ENCODE measurements around the gene METAP1D. TPM values are rescaled to one million over a fixed set of nuclear protein-coding genes. Genes with fewer than 3 reads are reported as not detected.

Gene METAP1D
- total RNA-seq, 1 donor from 2014 or later: 6.3 TPM

Other genes starting within 250 kb of the METAP1D start
- gene SLC25A12, start 105.7 kb upstream of the METAP1D start, total RNA-seq: 9.1 and 12.7 TPM in 2 replicates
- gene HAT1, start 77.5 kb upstream of the METAP1D start, total RNA-seq: 26.0 and 27.1 TPM in 2 replicates
- gene DLX1, start 85.6 kb downstream of the METAP1D start, total RNA-seq: 0.17 TPM in 1 of 2 replicates, not detected in the other
- gene DLX2, start 102.9 kb downstream of the METAP1D start, total RNA-seq: 0.08 TPM in 1 of 2 replicates, not detected in the other